Keratinocyte (primary cell): ENCODE measurements around the gene SEMA3D. TPM values are rescaled to one million over a fixed set of nuclear protein-coding genes. Genes with fewer than 3 reads are reported as not detected.

Experiments used
- DNase-seq: peaks from one replicate; pipeline ENCODE4 v3.0.0-alpha.2; 2011; ENCODE audit warnings: low read depth, missing footprints, low spot score
- FAIRE-seq: peaks from 2 replicates; lab custom pipeline; 2011; peaks lifted over from hg19 to GRCh38; lab: Jason Lieb, UNC
- H2AFZ ChIP-seq: 2 replicates; pipeline ENCODE4 v1.6.0; 2012; ENCODE audit warnings: low read length, control low read depth, inconsistent platforms; ENCODE audit not compliant: control insufficient read depth
- H3K27ac ChIP-seq: 2 replicates; pipeline ENCODE4 v1.5.1; 2011; ENCODE audit warnings: low read length; ENCODE audit not compliant: control insufficient read depth, insufficient read depth
- H3K27me3 ChIP-seq: 3 replicates; pipeline ENCODE4 v1.6.0; 2011; ENCODE audit warnings: low read length; ENCODE audit not compliant: control insufficient read depth, insufficient read depth; ENCODE audit errors: extremely low read depth
- H3K36me3 ChIP-seq, 2 experiments: 2 replicates in 1 of 2; 3 replicates in 1 of 2; pipeline ENCODE4 v1.5.1; 2011; ENCODE audit warnings: low read length in 2 of 2, mild to moderate bottlenecking in 1 of 2; ENCODE audit not compliant: control insufficient read depth in 2 of 2, insufficient read depth in 2 of 2; ENCODE audit errors: extremely low read depth in 1 of 2
- H3K4me1 ChIP-seq: 3 replicates; pipeline ENCODE4 v1.5.1; 2011; ENCODE audit warnings: low read length; ENCODE audit not compliant: control insufficient read depth, insufficient read depth; ENCODE audit errors: extremely low read depth
- H3K4me2 ChIP-seq: 3 replicates; pipeline ENCODE4 v1.6.0; 2011; ENCODE audit warnings: low read depth, low read length; ENCODE audit not compliant: control insufficient read depth, insufficient read depth; ENCODE audit errors: extremely low read depth
- H3K4me3 ChIP-seq, 3 experiments: fragments of 200-600 bp in 1 of 3; sonication (generic) in 1 of 3; 2 replicates in 2 of 3; 3 replicates in 1 of 3; pipeline ENCODE4 v1.5.1; 2011 to 2016; ENCODE audit warnings: low read length in 3 of 3, mild to moderate bottlenecking in 3 of 3, control low read depth in 2 of 3, inconsistent platforms in 1 of 3, low read depth in 1 of 3, mixed read lengths in 1 of 3, mixed run types in 1 of 3, moderate library complexity in 1 of 3; ENCODE audit not compliant: control insufficient read depth in 2 of 3, insufficient read depth in 2 of 3; ENCODE audit errors: extremely low read depth in 1 of 3
- H3K79me2 ChIP-seq: 2 replicates; pipeline ENCODE4 v1.6.0; 2012; ENCODE audit warnings: low read length; ENCODE audit not compliant: control insufficient read depth, insufficient read depth
- H3K9ac ChIP-seq: 3 replicates; pipeline ENCODE4 v1.6.0; 2011; ENCODE audit warnings: low read length; ENCODE audit not compliant: control insufficient read depth, insufficient read depth; ENCODE audit errors: extremely low read depth
- H3K9me1 ChIP-seq: 3 replicates; pipeline ENCODE4 v1.6.0; 2011; ENCODE audit warnings: low read length; ENCODE audit not compliant: control insufficient read depth, insufficient read depth; ENCODE audit errors: extremely low read depth
- H3K9me3 ChIP-seq: 2 replicates; pipeline ENCODE4 v1.5.1; 2012; ENCODE audit warnings: low read depth, low read length; ENCODE audit not compliant: control insufficient read depth
- H4K20me1 ChIP-seq: 3 replicates; pipeline ENCODE4 v1.6.0; 2011; ENCODE audit warnings: low read length; ENCODE audit not compliant: control insufficient read depth, insufficient read depth; ENCODE audit errors: extremely low read depth
- EZH2 ChIP-seq: IDR thresholded peaks from one replicate; pipeline ENCODE4 v1.6.1; 2012; ENCODE audit warnings: inconsistent platforms, mild to moderate bottlenecking, low read length, moderate library complexity
- dilution Hi-C: fragments of 300-500 bp; cut with MboI; formaldehyde crosslinking; loops from one replicate; pipeline ENCODE4 v1.7.0; 2020; ENCODE audit warnings: low sequenced_read_pairs; ENCODE audit not compliant: extremely low pct_ligation_motif_present
- polyA plus RNA-seq, 5 experiments: library from polyadenylated mRNA; depleted of rRNA in 3 of 5; stranded (reverse) in 3 of 5; stranded (forward) in 1 of 5; unstranded in 1 of 5; fragments of >200 nt; gene quantifications; 1 replicate in 1 of 5; 2 replicates in 3 of 5; 3 replicates in 1 of 5; pipeline versions ENCODE4 v1.2.1 to v1.2.3, GENCODE V29; 2011 to 2012; ENCODE audit warnings: missing spikeins in 2 of 5, low read depth in 1 of 5, low replicate concordance in 1 of 5
- TF ChIP-seq, protein P1 (sequence below), 3 experiments: IDR thresholded peaks in 1 of 3; conservative IDR thresholded peaks in 1 of 3; optimal IDR thresholded peaks in 1 of 3; 2 replicates in 2 of 3; 3 replicates in 1 of 3; pipeline versions ENCODE3 to v1.5.1; 2011; ENCODE audit warnings: low read length in 3 of 3, mild to moderate bottlenecking in 3 of 3, moderate library complexity in 2 of 3, control low read depth in 1 of 3, inconsistent platforms in 1 of 3; ENCODE audit not compliant: insufficient read depth in 2 of 3; ENCODE audit errors: extremely low read depth in 1 of 3

Gene SEMA3D
- polyA plus RNA-seq, 1 donor (not counting 4 experiments of a cell fraction or from before 2014, with no cell fraction given), result 5.2 TPM

DNA sequence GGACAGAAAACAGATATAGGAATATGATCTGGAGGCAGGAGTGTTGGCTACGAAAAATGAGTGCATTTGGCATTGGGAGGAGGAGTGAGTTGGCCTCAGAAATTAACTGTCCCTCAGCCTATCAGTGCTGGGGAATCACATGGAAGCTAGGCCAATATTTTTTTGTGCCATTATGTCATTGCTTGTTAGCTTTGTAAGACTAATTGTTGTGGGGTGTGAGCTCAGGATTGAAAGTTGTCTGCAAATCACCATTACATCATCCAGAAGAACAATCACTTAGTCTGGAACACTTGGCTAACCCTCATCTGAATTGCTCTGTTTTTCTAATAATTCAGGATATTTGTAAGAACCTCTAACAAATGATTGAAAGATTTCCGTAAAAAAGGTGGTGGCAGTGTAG, 45.2 kb upstream of the SEMA3D start:
- FAIRE-seq (no peak), DNase-seq (no peak)
- no peak overlapping the region for H3K9ac ChIP-seq
- no peaks in the 10 kb centered on the region for H3K27me3 ChIP-seq
- H3K4me2 ChIP-seq, result no peak overlapping the region
- H3K36me3 ChIP-seq, result no peaks in the 10 kb centered on the region
- H3K27ac ChIP-seq, result no peak overlapping the region
- no peaks in the 10 kb centered on the region for H3K79me2 ChIP-seq
- no peak for TF ChIP-seq EZH2
- TF ChIP-seq, protein P1, sequence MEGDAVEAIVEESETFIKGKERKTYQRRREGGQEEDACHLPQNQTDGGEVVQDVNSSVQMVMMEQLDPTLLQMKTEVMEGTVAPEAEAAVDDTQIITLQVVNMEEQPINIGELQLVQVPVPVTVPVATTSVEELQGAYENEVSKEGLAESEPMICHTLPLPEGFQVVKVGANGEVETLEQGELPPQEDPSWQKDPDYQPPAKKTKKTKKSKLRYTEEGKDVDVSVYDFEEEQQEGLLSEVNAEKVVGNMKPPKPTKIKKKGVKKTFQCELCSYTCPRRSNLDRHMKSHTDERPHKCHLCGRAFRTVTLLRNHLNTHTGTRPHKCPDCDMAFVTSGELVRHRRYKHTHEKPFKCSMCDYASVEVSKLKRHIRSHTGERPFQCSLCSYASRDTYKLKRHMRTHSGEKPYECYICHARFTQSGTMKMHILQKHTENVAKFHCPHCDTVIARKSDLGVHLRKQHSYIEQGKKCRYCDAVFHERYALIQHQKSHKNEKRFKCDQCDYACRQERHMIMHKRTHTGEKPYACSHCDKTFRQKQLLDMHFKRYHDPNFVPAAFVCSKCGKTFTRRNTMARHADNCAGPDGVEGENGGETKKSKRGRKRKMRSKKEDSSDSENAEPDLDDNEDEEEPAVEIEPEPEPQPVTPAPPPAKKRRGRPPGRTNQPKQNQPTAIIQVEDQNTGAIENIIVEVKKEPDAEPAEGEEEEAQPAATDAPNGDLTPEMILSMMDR (optimal IDR thresholded peaks at IDR 0.05 in 1 of 3, IDR thresholded peaks at IDR 0.05 in 1 of 3, conservative IDR thresholded peaks at IDR 0.05 in 1 of 3; ENCODE audit: extremely low read depth in 1 of 3, insufficient read depth in 2 of 3, low read length in 3 of 3), result no peak
- H3K9me3 ChIP-seq, result no peaks in the 10 kb centered on the region
- dilution Hi-C loops, result no loop called here
- no peaks in the 10 kb centered on the region for H4K20me1 ChIP-seq
- H3K4me1 ChIP-seq, result no peaks in the 10 kb centered on the region
- H3K9me1 ChIP-seq, result no peaks in the 10 kb centered on the region
- H3K4me3 ChIP-seq, result no peak overlapping the region
- no peak overlapping the region for H2AFZ ChIP-seq

DNA sequence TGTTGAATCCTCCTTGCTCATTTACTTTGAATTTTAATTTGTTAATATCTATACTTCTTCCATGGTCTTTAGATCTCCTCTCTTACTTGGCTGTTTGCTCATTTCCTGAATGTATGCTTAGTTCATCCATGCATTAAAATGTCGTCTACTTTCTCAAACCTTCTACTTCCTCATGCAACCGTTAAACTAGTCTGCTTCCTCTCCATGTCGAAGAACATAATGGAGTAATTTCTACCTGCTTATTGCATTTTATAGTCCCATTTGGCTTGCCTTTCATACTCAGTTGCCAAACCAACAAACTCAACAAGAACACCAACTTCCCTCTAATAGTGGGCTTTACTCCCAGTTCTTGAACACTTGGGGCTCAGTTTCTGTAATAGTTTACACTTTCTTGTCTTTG, 43.8 kb upstream of the SEMA3D start:
- no peaks in the 10 kb centered on the region for H3K36me3 ChIP-seq
- H3K79me2 ChIP-seq, result no peaks in the 10 kb centered on the region
- FAIRE-seq (no peak), DNase-seq (no peak)
- dilution Hi-C loops, result no loop called here
- no peaks in the 10 kb centered on the region for H4K20me1 ChIP-seq
- no peak overlapping the region for H2AFZ ChIP-seq
- H3K4me3 ChIP-seq, result no peak overlapping the region
- H3K9me1 ChIP-seq, result no peaks in the 10 kb centered on the region
- no peak overlapping the region for H3K4me2 ChIP-seq
- TF ChIP-seq, protein P1 (optimal IDR thresholded peaks at IDR 0.05 in 1 of 3, IDR thresholded peaks at IDR 0.05 in 1 of 3, conservative IDR thresholded peaks at IDR 0.05 in 1 of 3; ENCODE audit: extremely low read depth in 1 of 3, insufficient read depth in 2 of 3, low read length in 3 of 3), result no peak
- TF ChIP-seq EZH2, result no peak
- H3K27ac ChIP-seq, result no peak overlapping the region
- no peak overlapping the region for H3K9ac ChIP-seq
- no peaks in the 10 kb centered on the region for H3K27me3 ChIP-seq
- H3K4me1 ChIP-seq, result no peaks in the 10 kb centered on the region
- H3K9me3 ChIP-seq, result no peaks in the 10 kb centered on the region
